ENCODE results near the gene CRIP3.
A peak's percentile ranks its signal among the peaks of the same experiment; 100 is the strongest.
"Not testable (repeated sequence)": the region's sequence is repeated elsewhere in the genome, so short reads cannot be mapped to it uniquely, and the experiment has no call there.

Gene CRIP3, protein sequence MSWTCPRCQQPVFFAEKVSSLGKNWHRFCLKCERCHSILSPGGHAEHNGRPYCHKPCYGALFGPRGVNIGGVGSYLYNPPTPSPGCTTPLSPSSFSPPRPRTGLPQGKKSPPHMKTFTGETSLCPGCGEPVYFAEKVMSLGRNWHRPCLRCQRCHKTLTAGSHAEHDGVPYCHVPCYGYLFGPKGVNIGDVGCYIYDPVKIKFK

DNA sequence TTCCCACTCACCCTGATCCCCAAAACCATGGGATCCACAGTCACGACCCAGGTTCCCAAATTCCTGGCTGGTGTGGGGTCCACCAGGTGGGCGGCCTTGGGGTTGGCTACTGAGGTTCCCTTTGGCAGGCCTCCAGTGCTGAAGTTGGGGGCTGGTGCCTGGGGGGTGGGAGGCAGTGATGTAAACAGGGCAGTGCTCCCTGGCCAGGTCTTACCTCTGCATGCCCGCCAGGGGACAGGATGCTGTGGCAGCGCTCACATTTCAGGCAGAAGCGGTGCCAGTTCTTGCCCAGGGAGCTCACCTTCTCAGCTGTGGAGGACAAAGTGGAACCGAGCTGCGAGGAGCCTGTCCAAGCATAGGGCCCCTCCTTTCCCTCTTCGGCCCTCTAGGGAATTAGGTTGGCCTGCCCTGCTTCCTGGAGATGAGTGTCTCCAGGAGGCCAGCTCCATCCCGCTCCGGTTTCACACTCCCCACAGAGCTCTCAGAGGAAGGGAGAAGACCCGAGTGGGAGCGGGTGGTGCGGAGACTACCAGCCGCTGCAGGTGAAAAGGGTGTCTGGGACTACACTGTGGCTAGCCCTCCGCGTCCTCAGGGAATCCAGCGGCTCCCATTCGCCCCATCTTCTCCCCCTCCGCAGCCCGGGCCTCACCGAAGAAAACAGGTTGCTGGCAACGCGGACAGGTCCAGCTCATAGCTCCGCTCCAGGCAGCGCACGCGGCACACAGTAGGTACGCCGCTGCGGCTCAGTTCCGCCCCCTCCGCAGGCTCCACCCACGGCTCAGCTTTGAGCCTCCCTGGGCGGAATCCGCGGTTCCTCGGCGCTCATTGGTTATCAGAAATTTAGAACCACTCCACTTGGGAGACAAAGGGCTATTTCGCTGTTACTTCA is at the start of gene CRIP3:
Gene CRIP3 (minus strand): TSS at position 726 of the 889 bp plus-strand sequence. CDS start 34 bp downstream, at position 692.
- DNase-seq (ENCODE audit: low read depth, low spot score): peak; percentile 89

DNA sequence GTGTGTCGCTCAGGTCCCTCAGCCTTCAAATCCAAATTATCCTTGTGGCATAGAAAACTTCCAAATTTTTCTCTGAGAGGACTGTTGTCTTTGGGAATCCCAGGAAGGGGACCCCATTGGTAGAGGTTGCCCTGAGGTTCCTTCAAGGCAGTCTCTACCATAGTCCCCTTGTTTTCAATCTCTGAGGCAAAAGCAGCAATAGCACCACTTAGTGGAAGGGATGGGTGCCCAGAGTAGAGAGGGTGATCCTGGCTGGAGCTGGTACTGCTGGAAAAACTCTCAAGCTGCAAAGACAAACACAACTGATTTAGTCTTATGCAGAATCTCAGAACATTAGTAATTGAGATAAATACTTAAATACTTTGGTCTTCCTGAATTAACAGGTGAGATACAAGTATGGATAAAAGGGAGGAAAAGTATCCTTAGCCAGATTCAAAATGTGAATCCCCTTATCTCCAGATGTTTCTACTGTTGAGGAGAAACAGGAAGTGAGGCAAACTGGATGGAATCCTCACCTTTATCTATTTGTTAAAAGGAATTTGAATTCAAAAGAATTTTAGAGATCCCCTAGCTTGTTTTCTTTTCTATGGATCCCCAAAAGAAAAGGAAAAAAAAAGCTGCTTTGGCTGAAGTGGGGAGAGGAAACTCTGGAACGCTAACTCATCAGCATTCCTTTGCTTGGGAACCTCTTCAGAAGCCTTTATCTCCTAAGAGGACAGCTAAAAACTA is 47.4 kb upstream of the CRIP3 start:
- DNase-seq (ENCODE audit: low read depth, low spot score): peak; percentile 8

DNA sequence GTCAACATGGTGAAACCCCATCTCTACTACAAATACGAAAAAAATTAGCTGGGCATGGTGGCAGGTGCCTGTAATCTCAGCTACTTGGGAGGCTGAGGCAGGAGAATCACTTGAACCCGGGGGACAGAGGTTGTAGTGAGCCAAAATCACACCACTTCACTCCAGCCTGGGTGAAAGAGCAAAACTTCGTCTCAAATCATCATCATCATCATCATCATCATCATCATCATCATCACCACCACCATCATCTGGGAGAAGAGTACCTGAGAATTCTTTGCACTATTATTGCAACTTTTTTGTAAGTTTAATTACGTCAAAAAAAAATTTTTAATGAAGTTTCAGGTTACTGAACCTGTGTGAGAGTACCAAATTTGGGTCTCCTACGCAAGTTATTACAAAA is 43.3 kb upstream of the CRIP3 start:
- DNase-seq (ENCODE audit: low read depth, low spot score): not testable (repeated sequence)

DNA sequence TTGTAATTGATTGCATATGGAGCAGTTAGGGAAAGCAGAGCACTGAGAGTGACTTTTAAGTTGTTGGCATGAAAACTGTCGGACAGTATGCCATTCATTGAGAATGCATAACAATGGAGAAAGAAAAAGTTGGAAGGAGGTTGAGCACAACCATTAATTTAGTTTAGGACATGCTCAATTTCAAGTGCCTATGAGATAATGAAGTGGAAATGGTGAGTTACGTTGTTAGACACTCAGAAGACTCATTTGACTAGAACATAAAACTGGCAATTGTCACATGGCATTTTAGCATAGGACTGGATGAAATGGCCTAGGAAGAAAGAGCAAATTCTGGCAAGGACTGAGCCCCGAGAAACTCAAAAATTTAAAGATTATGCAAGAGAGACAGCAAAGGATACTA is 38.8 kb upstream of the CRIP3 start:
- DNase-seq (ENCODE audit: low read depth, low spot score): no peak

DNA sequence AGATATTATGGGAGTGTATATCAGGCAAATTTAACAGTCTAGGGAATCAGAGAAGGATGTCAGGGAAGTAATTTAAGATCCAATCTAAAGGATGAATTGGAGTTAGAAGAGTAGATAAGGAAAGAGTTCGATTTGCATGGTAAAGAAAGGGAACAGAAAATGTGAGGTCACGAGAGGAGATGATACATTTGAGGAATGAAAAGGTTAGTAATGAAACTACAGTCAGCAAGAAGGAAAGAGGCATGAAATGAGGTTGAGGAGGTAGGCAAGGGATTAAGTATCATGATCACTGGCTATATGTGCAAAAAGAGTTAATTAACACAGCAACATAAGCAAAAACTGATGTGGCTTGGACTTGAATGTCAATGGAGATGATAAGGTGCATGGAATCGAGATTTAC is 38.4 kb upstream of the CRIP3 start:
- DNase-seq (ENCODE audit: low read depth, low spot score): no peak

DNA sequence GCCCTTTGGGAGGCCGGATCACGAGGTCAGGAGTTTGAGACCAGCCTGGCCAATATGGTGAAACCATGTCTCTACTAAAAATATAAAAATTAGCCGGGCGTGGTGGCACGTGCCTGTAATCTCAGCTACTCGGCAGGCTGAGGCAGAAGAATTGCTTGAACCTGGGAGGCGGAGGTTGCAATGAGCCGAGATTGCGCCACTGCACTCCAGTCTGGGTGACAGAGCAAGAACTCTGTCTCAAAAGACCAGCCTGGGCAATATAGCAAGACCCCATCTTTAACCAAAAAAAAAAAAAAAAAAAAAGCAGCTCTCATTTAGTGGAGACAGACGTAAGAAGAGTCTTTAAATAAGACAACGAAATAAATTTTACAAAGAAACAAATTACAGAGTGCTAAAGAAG is 37.6 kb upstream of the CRIP3 start:
- not testable (repeated sequence) for DNase-seq (ENCODE audit: low read depth, low spot score)

DNA sequence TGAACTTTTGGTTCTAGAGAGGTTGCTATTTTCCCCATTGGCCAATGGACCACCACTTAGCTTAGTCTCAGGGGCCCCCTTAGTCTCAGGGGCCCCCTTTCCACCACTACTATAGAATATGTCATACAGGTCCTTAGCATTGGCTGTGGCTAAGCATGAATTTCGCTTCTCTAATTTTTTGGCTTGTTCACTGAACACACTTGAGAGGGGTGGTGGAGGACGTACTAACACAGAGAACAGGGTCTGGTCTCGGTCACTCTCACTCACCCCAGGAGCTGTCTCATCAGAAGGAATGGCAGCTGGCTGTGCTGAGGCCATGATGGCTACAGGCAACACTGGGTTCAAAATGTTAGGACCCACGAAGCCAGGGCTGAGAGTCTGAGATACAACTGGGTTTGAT is 30.5 kb upstream of the CRIP3 start:
- DNase-seq (ENCODE audit: low read depth, low spot score): no peak

DNA sequence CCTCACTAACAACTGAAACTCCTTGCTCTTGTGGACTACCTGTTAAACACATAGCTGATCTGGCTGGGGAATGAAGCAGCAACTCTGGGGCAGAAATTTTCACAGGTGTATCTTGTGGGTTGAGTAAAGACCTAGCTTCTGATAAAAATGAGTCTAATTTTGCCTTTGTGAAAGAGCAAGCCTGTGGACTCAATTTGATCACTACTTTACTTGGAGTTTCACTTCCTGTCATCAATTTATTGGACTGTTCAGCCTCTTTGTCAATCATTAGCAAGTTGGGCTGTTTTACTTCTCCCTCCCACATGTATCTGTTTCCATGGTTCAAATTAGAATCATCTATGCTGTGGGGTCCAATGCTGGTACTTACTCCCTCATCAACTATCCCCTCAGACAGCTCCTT is 29.6 kb upstream of the CRIP3 start:
- DNase-seq (ENCODE audit: low read depth, low spot score): no peak

DNA sequence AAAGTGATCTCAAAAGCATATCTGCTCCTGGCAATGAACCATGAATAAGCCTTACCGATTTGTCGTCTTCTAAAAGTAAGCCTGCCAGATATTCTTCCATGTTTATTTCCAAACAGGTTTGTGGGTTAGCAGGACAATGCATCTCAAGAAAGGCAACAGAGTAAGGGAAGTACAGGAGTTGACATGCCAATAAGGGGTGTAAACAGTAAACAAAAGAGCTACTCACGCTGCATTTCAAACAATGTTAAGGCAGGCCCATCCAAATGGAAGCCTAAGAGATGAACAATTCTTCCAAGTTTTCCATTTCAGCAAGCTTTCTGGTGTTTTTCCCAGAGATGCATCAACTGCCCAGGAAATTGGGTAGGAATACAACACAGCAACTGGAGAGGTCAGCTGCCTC is 27.8 kb upstream of the CRIP3 start:
- DNase-seq (ENCODE audit: low read depth, low spot score): no peak

DNA sequence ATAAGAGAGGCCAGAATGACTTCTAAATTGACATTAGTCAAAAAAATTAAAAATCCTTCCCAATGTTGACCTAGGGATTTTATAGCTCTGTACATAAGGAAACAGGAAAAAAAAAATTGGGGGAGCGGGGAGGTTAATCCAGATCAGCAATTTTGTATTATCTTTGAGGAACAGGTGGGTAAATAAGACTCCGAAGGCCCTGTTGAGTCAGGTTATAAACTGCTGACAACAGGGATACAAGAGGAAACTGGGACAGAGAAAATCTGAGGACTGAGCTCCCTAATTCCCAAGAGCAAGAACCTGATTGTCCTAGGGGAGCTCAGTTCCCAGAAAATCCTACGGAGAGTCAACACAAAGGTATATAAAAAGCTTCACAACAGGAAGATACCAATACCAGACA is 26.8 kb upstream of the CRIP3 start:
- no peak for DNase-seq (ENCODE audit: low read depth, low spot score)

DNA sequence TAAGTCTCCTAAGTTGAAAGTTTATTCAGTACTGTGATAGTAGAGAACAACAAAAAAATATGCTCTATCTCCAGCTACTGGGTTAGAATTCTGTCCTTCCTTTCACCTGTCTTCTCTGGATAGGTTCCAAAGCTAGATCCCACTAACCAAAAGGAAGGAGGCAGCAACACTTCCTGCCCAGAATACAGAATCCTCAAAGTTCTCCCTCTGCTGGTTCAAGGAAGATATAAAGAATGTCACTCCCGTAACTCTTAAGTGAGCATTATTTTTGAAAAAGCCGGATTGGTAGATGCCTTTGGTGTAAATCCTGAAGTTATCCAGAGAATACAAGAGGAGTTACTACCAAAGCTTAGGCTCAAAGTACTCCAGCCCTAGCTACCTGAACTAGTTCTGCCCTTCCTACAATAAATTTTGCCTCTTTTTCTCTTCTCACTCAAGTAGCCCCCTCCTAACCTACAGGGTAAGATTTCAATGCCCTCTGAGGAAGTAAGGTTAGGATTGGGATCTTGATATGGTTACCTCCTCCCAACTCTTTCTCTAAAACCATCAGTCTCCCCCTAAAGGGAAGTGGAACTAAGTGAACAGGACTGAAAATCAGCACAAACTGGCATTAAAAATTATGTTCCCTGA is 26.0 kb upstream of the CRIP3 start:
- peak; percentile 48 for DNase-seq (ENCODE audit: low read depth, low spot score)

DNA sequence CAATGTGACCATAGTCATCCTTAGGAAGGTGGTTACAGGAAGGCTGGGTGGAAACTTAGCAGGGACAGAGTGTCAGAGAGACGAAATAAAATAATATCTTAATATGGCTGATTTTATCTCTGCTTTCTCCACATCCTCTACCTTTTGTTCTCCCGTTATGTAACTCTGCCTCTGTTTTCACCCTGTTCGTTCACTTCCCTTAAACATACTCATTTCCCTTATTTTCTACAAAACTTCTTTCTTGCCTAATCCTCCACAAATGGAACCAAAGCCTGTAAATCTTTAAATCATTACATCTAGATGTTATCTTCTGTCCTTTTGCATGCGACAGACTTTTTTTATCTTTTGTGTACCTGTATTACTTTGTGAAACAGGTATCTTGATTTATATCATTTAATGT is 23.3 kb upstream of the CRIP3 start:
- no peak for DNase-seq (ENCODE audit: low read depth, low spot score)

DNA sequence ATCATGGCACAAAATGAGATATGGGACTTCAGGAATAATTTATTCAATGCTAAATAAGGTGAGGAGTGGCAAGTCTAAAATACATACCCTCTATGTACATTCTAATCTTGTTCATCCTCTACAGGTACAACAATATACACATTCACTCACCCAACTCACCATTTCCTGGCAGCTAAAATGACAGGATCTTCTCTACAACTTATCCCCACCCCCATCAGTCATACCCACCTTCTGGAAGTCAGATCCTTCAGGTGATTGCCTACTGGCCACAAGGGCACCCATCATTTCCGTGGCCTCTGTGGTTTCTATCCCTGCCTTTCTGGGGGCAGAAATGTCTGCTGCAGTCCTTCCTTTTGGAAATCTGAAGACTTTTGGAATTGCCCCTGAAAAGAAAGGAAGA is 22.8 kb upstream of the CRIP3 start:
- no peak for DNase-seq (ENCODE audit: low read depth, low spot score)

DNA sequence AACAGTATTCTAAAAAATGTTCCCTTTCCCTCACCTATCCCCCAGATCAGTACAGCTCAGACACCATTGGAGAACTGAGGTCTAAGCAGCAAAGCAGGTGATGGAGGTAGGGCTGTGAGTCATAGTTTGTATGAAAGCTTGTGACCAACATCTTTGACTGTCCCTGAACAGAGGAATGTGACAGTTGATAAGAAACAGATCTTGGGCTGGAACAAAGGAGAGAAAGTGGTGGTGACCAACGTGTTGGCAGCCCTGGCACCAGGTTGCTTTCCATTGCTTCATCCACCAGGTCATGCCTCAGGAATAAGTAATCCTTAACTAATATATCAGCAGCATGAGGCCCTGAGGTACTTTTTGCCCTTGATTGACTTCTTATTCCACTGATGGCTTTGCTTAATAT is 19.9 kb upstream of the CRIP3 start:
- DNase-seq (ENCODE audit: low read depth, low spot score): peak; percentile 56

DNA sequence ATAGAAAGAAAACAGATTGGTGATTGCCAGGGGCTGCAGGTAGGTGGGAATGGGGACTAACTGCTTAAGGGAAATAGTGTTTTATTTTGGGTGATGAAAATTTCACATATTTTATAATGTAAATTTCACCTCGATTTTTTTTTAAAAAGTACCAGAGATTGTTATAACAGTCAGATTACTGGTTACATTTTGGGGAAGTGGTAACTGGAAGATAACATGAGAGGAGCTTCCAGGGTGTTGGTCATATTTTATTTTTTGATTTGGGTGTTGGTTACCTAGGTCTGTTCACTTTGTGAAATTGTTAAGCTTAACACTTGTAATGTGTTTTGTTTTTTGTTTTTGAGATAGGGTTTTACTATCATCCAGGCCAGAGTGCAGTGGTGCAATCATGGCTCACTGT is 17.2 kb upstream of the CRIP3 start:
- DNase-seq (ENCODE audit: low read depth, low spot score): no peak

DNA sequence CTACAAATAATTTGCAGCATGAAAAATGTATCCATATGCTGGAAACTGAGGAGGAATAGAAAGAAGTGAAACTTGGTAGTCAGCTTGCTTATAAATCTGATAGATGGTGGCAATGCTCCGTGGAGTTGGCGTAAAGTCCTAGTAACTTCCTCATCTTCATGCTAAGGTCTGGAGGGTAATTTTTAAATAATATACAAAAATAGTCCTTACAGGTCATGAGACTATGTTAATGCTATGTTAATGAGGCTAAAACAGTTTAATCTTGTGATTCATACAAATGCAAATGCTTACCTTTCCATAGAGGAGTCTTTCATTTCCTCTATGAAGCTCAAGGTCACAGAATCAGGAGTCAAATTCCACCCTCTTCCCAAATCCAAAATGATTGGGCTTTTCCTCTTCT is 9.4 kb upstream of the CRIP3 start:
- no peak for DNase-seq (ENCODE audit: low read depth, low spot score)

DNA sequence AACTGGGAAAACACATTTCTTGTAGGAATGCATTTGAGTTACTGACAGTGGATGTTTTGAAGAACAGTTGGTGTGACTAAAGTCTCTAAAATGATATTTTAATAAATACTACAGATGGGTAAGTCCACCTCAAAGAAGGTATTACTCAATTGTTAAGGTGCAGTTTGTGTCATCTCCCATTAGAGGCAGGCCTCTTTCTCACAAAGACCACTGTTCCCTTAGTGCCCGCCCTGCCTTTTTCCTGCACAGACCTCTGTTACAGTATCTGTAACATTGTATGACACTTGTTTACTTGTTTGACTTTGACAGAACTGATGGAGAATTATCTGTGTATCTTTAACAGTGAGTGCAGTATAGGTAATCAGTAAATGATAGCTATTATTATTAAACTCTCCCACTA is 5.2 kb upstream of the CRIP3 start:
- no peak for DNase-seq (ENCODE audit: low read depth, low spot score)

DNA sequence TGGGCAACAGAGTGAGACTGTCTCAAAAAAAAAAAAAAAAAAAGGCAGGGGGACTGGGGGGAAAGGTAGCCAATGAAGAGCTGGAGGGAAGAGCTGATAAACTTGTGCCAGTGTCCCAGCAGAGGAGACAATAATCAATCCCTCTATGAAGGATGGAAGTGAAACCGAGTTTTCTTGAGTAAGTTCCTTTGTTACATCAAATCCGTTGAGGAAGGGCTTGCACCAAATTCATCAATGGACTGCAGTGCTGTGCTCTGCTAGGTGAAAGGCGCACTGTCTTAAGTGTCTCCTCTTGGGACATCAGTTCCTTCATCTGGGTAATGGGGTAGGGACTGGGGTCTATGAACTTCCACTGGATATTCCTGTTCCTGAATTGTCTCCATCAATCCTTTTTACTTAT is 3.0 kb upstream of the CRIP3 start:
- no peak for DNase-seq (ENCODE audit: low read depth, low spot score)

DNA sequence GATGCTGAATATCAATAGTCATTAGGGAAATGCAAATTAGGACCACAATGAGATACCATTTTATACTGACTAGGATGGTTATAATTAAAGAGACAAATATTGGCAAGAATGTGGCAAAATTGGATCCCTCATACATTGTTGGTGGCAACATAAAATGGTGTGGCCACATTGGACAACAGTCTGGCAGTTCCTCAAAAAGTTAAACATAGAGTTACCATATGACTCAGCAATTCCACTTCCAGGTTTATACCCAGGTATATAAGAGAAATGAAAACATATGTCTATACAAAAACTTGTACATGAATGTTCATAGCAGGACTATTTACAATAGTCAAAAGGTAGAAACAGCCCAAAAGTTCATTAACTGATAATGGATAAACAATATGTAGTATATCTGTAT is 2.0 kb upstream of the CRIP3 start:
- DNase-seq (ENCODE audit: low read depth, low spot score): no peak

DNA sequence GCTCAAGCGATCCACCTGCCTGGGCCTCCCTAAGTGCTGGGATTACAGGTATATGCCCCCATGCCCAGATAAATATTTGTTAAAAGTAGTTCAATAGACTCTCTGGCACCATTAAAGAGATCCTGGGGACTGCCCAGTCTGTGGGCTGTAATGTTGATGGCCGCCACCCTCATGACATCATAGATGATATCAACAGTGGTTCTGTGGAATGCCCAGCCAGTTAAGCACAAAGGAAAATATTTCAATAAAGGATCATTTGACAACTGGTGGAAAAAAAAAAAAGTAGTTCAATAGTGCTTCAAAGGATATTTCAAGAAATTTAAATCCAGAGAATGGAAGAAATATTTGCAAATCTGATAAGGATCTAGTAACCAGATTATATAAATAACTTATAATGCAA is 1.5 kb upstream of the CRIP3 start:
- DNase-seq (ENCODE audit: low read depth, low spot score): no peak

DNA sequence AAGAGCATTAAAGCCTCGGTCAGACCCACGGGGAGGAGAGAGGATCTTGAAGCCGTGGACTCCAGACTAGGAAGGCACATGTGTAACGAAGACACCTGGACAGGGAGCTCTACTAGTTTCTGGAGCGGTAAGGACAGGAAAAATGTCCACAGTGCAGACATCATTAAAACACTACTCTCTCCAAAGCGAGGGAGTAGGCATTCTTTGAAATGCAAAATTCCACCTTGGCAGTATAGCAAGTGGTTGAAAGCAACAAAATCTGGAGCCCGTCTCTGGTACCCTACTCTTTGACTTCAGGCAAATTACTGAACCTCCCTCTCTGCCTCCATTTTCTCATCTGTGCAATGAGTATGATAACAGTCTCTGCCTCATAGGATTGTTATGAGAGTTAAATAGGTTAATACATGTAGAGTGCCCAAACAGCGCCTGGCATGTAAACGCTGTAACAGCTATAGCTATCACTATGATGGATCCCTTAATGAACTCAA is 408 bp upstream of the CRIP3 start:
- DNase-seq (ENCODE audit: low read depth, low spot score): no peak
